HEK293 (cell line): ENCODE measurements around the gene NAV1.
A peak's percentile ranks its signal among the peaks of the same experiment; 100 is the strongest.

ENCODE experiments used
- CTCF ChIA-PET: fragments of 350-600 bp; formaldehyde crosslinking; extraction: SDS; loops from one replicate; lab custom pipeline; 2021; ENCODE audit warnings: antibody characterized with exemption; lab: Yijun Ruan, JAX
- POLR2A ChIA-PET: fragments of 300-600 bp; formaldehyde crosslinking; extraction: SDS; loops from one replicate; lab custom pipeline; 2020; ENCODE audit warnings: antibody characterized with exemption, inconsistent platforms; lab: Yijun Ruan, JAX
- H3K27ac ChIP-seq: fragments of 200-500 bp; sonication (Bioruptor generic); 2 replicates; pipeline ENCODE4 v1.5.1; 2014; ENCODE audit warnings: low read depth, low read length, control low read depth, inconsistent platforms; ENCODE audit errors: extremely low read depth
- H3K36me3 ChIP-seq, 2 experiments: fragments of 200-500 bp in 1 of 2; sonication (Bioruptor generic) in 1 of 2; 1 replicate in 1 of 2; 2 replicates in 1 of 2; pipeline ENCODE4 v1.5.1; 2014 to 2017; ENCODE audit warnings: inconsistent platforms in 2 of 2, low read length in 2 of 2; ENCODE audit not compliant: control insufficient read depth in 2 of 2, insufficient read depth in 1 of 2
- H3K4me1 ChIP-seq: fragments of 200-500 bp; sonication (Bioruptor generic); 2 replicates; pipeline ENCODE4 v1.5.1; 2014; ENCODE audit warnings: mild to moderate bottlenecking, low read length, inconsistent platforms; ENCODE audit not compliant: control insufficient read depth, insufficient read depth
- H3K4me3 ChIP-seq: 2 replicates; pipeline ENCODE4 v1.5.1; 2011; ENCODE audit warnings: low read depth, mild to moderate bottlenecking, control low read depth, low read length, moderate library complexity
- H3K9me3 ChIP-seq: fragments of 200-500 bp; sonication (Bioruptor generic); 2 replicates; pipeline ENCODE4 v1.5.1; 2014; ENCODE audit warnings: low read depth, low read length, inconsistent platforms; ENCODE audit not compliant: control insufficient read depth, insufficient read depth
- HIC1 ChIP-seq: fragments of 450-650 bp; formaldehyde crosslinking; IDR thresholded peaks from 2 replicates; pipeline ENCODE4 v1.5.1; 2016; ENCODE audit warnings: missing biosample characterization, missing genetic modification characterization
- MYNN ChIP-seq: fragments of 450-650 bp; formaldehyde crosslinking; IDR thresholded peaks from 2 replicates; pipeline ENCODE4 v1.5.1; 2016; ENCODE audit warnings: missing biosample characterization, missing genetic modification characterization, borderline replicate concordance
- SALL2 ChIP-seq: fragments of 450-650 bp; formaldehyde crosslinking; IDR thresholded peaks from 2 replicates; pipeline ENCODE4 v1.5.0; 2017; ENCODE audit warnings: missing biosample characterization, mild to moderate bottlenecking, missing genetic modification characterization, borderline replicate concordance
- SCRT2 ChIP-seq: fragments of 450-650 bp; formaldehyde crosslinking; IDR thresholded peaks from 2 replicates; pipeline ENCODE4 v1.5.1; 2016; ENCODE audit warnings: missing biosample characterization, missing genetic modification characterization
- ZBTB48 ChIP-seq: fragments of 450-650 bp; formaldehyde crosslinking; IDR thresholded peaks from 2 replicates; pipeline ENCODE4 v1.5.1; 2016; ENCODE audit warnings: missing biosample characterization, missing genetic modification characterization
- ZEB2 ChIP-seq: fragments of 450-650 bp; formaldehyde crosslinking; IDR thresholded peaks from 2 replicates; pipeline ENCODE4 v1.5.1; 2016; ENCODE audit warnings: missing biosample characterization, missing genetic modification characterization
- ZNF169 ChIP-seq: fragments of 450-650 bp; formaldehyde crosslinking; IDR thresholded peaks from 2 replicates; pipeline ENCODE4 v1.5.1; 2016; ENCODE audit warnings: missing biosample characterization, missing genetic modification characterization
- ZNF239 ChIP-seq: fragments of 450-650 bp; formaldehyde crosslinking; IDR thresholded peaks from 2 replicates; pipeline ENCODE4 v1.5.1; 2016; ENCODE audit warnings: missing biosample characterization, missing genetic modification characterization
- ZNF266 ChIP-seq: fragments of 450-650 bp; formaldehyde crosslinking; IDR thresholded peaks from 2 replicates; pipeline ENCODE4 v1.5.1; 2016; ENCODE audit warnings: missing biosample characterization, missing genetic modification characterization, low read depth
- ZNF423 ChIP-seq: fragments of 450-650 bp; formaldehyde crosslinking; IDR thresholded peaks from 2 replicates; pipeline ENCODE4 v1.5.1; 2016; ENCODE audit warnings: missing biosample characterization, missing genetic modification characterization
- ZNF600 ChIP-seq: fragments of 450-650 bp; formaldehyde crosslinking; IDR thresholded peaks from 2 replicates; pipeline ENCODE4 v1.5.1; 2016; ENCODE audit warnings: missing biosample characterization, missing genetic modification characterization
- TF ChIP-seq, protein P1 (sequence below): sonication (generic); formaldehyde crosslinking; IDR thresholded peaks from 2 replicates; pipeline ENCODE4 v1.8.1; 2022; ENCODE audit warnings: mild to moderate bottlenecking, moderate library complexity, missing genetic modification reagents
- TF ChIP-seq, protein P2 (sequence below): fragments of 450-650 bp; formaldehyde crosslinking; IDR thresholded peaks from 2 replicates; pipeline ENCODE4 v1.5.1; 2017; ENCODE audit warnings: missing biosample characterization, missing genetic modification characterization
- TF ChIP-seq, protein P3 (sequence below): fragments of 450-650 bp; formaldehyde crosslinking; IDR thresholded peaks from 2 replicates; pipeline ENCODE4 v1.5.1; 2016; ENCODE audit warnings: missing biosample characterization, missing genetic modification characterization, borderline replicate concordance
- TF ChIP-seq, protein P4 (sequence below): IDR thresholded peaks from 2 replicates; pipeline ENCODE4 v1.6.1; 2011; ENCODE audit warnings: mild to moderate bottlenecking, low read depth, low read length, borderline replicate concordance

NAV1 gene

GRCh38 chr1:201554789-201555592 lies 16.1 kb downstream of the NAV1 start (continued):
- TF ChIP-seq, protein P1, sequence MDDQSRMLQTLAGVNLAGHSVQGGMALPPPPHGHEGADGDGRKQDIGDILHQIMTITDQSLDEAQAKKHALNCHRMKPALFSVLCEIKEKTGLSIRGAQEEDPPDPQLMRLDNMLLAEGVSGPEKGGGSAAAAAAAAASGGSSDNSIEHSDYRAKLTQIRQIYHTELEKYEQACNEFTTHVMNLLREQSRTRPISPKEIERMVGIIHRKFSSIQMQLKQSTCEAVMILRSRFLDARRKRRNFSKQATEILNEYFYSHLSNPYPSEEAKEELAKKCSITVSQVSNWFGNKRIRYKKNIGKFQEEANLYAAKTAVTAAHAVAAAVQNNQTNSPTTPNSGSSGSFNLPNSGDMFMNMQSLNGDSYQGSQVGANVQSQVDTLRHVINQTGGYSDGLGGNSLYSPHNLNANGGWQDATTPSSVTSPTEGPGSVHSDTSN (CRISPR knock-in tag): no peak
- TF ChIP-seq SCRT2 (tag by site-specific recombination) (peak; percentile 23; the same call in 1 of the 2 replicates), ZNF600 (tag by site-specific recombination) (peak; percentile 40), HIC1 (tag by site-specific recombination) (peak; percentile 92), ZEB2 (tag by site-specific recombination) (peak; percentile 96), MYNN (tag by site-specific recombination) (peak; percentile 83)
- TF ChIP-seq, protein P2, sequence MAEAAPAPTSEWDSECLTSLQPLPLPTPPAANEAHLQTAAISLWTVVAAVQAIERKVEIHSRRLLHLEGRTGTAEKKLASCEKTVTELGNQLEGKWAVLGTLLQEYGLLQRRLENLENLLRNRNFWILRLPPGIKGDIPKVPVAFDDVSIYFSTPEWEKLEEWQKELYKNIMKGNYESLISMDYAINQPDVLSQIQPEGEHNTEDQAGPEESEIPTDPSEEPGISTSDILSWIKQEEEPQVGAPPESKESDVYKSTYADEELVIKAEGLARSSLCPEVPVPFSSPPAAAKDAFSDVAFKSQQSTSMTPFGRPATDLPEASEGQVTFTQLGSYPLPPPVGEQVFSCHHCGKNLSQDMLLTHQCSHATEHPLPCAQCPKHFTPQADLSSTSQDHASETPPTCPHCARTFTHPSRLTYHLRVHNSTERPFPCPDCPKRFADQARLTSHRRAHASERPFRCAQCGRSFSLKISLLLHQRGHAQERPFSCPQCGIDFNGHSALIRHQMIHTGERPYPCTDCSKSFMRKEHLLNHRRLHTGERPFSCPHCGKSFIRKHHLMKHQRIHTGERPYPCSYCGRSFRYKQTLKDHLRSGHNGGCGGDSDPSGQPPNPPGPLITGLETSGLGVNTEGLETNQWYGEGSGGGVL: peak; percentile 77

GRCh38 chr1:201555593-201555945 lies 16.6 kb downstream of the NAV1 start:
- POLR2A ChIA-PET: interaction anchor here (0.6 to 0.9 kb wide), 2 partner anchors 15 to 94 kb away, joined by 3 read pairs; no protein-coding TSS in a partner anchor
- Histone ChIP-seq H3K36me3 (no peaks in the 10 kb centered on the region), H3K27ac (no peak overlapping the region), H3K4me1 (no peaks in the 10 kb centered on the region), H3K9me3 (no peaks in the 10 kb centered on the region), H3K4me3 (no peak overlapping the region)
- TF ChIP-seq ZBTB48: no peak
- TF ChIP-seq SALL2 (tag by site-specific recombination): no peak
- TF ChIP-seq ZNF239 (tag by site-specific recombination): no peak
- TF ChIP-seq, protein P3, sequence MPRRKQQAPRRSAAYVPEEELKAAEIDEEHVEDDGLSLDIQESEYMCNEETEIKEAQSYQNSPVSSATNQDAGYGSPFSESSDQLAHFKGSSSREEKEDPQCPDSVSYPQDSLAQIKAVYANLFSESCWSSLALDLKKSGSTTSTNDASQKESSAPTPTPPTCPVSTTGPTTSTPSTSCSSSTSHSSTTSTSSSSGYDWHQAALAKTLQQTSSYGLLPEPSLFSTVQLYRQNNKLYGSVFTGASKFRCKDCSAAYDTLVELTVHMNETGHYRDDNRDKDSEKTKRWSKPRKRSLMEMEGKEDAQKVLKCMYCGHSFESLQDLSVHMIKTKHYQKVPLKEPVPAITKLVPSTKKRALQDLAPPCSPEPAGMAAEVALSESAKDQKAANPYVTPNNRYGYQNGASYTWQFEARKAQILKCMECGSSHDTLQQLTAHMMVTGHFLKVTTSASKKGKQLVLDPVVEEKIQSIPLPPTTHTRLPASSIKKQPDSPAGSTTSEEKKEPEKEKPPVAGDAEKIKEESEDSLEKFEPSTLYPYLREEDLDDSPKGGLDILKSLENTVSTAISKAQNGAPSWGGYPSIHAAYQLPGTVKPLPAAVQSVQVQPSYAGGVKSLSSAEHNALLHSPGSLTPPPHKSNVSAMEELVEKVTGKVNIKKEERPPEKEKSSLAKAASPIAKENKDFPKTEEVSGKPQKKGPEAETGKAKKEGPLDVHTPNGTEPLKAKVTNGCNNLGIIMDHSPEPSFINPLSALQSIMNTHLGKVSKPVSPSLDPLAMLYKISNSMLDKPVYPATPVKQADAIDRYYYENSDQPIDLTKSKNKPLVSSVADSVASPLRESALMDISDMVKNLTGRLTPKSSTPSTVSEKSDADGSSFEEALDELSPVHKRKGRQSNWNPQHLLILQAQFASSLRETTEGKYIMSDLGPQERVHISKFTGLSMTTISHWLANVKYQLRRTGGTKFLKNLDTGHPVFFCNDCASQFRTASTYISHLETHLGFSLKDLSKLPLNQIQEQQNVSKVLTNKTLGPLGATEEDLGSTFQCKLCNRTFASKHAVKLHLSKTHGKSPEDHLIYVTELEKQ (tag by site-specific recombination): no peak
- TF ChIP-seq ZNF423 (tag by site-specific recombination): no peak
- no peak for TF ChIP-seq ZNF169
- TF ChIP-seq ZNF266 (tag by site-specific recombination): no peak
- TF ChIP-seq, protein P4, sequence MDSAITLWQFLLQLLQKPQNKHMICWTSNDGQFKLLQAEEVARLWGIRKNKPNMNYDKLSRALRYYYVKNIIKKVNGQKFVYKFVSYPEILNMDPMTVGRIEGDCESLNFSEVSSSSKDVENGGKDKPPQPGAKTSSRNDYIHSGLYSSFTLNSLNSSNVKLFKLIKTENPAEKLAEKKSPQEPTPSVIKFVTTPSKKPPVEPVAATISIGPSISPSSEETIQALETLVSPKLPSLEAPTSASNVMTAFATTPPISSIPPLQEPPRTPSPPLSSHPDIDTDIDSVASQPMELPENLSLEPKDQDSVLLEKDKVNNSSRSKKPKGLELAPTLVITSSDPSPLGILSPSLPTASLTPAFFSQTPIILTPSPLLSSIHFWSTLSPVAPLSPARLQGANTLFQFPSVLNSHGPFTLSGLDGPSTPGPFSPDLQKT: no peak
- CTCF ChIA-PET: interaction anchor here (0.5 to 10.8 kb wide), 10 partner anchors 10 to 340 kb away, joined by 3 to 247 read pairs (median 6); no protein-coding TSS in a partner anchor
